ENCODE results near the gene DRAXIN.

Gene DRAXIN

DNA sequence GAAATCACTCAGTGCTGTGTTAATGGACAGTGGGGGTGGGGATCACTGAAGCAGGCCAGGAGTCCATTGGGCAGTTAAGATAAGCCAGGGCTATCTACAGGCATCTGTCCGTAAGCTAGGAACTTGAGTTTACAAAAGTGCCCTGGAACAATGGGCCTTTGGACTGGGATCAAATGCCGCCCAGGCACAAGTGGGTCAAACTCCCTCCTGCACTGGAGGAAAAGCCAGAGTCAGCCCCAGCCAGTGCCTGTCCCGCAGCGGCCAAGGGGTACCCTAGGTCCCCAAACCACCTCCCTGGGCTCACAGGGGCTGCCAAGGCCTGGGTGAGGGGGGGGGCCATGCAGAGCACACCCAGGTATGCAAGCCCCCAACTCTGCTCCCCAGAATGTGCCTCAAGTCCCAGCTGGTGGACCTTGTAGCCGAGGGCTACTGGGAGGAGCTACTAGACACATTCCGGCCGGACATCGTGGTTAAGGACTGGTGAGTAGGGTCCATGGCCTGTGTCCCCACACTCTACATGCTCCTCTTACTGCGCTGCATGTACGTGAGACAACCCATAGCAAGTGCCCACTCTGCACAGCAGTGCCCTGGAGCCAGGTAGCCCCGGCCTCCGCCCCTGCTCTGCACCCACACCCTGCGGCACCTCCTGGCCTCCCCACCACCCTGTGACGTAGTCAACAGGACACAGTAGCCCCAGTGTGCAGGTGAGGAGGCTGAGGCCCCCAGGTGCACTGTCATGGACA, 19.8 kb upstream of the DRAXIN start:
- H3K4me2 ChIP-seq, result no peak overlapping the region
- TF ChIP-seq Cebpa-rat (IDR thresholded peaks at IDR 0.05), result no peak

DNA sequence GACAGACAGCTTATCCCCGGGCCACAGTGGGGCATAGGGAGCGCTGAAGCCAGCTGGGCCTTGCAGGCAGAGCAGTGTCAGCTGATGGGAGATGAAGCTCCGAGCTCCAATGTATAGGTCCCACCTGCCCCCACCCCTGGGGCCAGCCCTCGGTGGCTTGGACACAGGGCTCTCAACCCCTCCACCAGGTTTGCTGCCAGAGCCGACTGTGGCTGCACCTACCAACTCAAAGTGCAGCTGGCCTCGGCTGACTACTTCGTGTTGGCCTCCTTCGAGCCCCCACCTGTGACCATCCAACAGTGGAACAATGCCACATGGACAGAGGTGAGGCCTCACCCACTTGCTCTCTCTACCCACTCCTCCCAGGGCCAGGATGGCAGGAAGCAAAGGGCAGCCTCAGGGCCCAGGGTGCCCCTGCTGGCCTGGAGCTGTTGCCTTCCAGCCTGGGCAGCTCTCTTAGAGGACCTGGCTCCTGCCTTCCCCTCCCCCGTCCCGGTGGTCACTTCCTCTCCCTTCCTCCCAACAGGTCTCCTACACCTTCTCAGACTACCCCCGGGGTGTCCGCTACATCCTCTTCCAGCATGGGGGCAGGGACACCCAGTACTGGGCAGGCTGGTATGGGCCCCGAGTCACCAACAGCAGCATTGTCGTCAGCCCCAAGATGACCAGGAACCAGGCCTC, 18.3 kb upstream of the DRAXIN start:
- H3K4me1 ChIP-seq, result peaks cover 25% of the 10 kb centered on the region
- no peak for TF ChIP-seq Cebpa-rat (IDR thresholded peaks at IDR 0.05)
- no peaks in the 10 kb centered on the region for H3K27me3 ChIP-seq
- H3K27ac ChIP-seq, result no peak overlapping the region
- no peak overlapping the region for H3K4me3 ChIP-seq
- H3K36me3 ChIP-seq, result peaks cover 93% of the 10 kb centered on the region
- H3K9ac ChIP-seq, result no peak overlapping the region
- H3K4me2 ChIP-seq, result no peak overlapping the region
- H3K9me3 ChIP-seq, result no peaks in the 10 kb centered on the region
- H4K20me1 ChIP-seq, result peaks cover 77% of the 10 kb centered on the region

More for the DNA sequence above, 19.8 kb upstream of the DRAXIN start:
- Histone ChIP-seq H3K9ac (no peak overlapping the region), H3K4me3 (no peak overlapping the region), H3K27me3 (no peaks in the 10 kb centered on the region), H4K20me1 (peaks cover 74% of the 10 kb centered on the region), H3K27ac (no peak overlapping the region), H3K36me3 (peaks cover 88% of the 10 kb centered on the region), H3K9me3 (no peaks in the 10 kb centered on the region), H3K4me1 (peaks cover 24% of the 10 kb centered on the region)

DNA sequence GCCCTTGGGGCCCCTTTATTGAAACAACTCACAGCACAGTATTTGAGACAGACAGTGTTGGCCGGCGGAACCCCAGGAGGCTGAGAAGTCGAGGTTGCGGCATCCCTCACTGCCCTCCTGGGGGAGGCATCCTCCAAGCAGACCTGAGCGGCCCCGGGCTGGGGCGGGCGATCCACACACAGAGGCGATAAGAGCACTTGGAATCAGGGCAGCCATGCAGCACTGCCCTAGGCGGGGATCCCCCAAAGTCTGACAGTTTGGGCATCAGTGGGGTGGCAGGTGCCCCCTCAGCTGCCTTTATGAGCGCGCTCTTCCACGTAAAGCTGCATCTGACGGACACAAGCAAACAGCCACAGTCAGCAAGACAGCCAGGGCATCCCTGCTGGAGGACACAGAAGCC, 17.0 kb upstream of the DRAXIN start:
- Histone ChIP-seq H3K4me1 (peaks cover 26% of the 10 kb centered on the region), H3K4me2 (no peak overlapping the region), H3K9ac (no peak overlapping the region), H3K27me3 (no peaks in the 10 kb centered on the region), H3K27ac (no peak overlapping the region), H3K36me3 (peaks cover 88% of the 10 kb centered on the region), H4K20me1 (peaks cover 80% of the 10 kb centered on the region), H3K9me3 (no peaks in the 10 kb centered on the region), H3K4me3 (no peak overlapping the region)
- TF ChIP-seq Cebpa-rat (IDR thresholded peaks at IDR 0.05), result no peak

DNA sequence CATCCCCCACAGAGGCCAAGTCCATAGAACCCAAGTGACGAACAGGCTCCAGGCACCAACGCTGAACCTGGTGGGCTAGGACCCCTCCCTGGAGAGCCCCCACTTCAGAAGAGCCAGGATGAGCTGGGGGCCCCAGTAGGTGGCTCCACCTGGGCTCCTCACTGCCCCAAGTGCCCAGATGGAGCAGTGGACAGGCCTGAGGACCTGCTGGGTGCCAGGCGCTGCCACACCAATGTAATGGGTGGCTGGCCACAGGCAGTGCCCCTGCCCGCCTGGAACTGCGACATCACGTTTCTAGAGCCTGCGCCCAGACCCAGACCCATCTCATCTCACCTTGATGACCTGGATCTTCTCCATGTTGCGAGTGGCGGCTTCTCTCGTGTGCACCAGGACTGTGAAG, 16.2 kb upstream of the DRAXIN start:
- H3K36me3 ChIP-seq, result peaks cover 84% of the 10 kb centered on the region
- no peaks in the 10 kb centered on the region for H3K27me3 ChIP-seq
- H3K9ac ChIP-seq, result no peak overlapping the region
- H3K4me2 ChIP-seq, result no peak overlapping the region
- no peak for TF ChIP-seq Cebpa-rat (IDR thresholded peaks at IDR 0.05)
- H3K4me1 ChIP-seq, result peaks cover 35% of the 10 kb centered on the region
- H3K4me3 ChIP-seq, result no peak overlapping the region
- no peak overlapping the region for H3K27ac ChIP-seq
- H4K20me1 ChIP-seq, result peaks cover 89% of the 10 kb centered on the region
- no peaks in the 10 kb centered on the region for H3K9me3 ChIP-seq

DNA sequence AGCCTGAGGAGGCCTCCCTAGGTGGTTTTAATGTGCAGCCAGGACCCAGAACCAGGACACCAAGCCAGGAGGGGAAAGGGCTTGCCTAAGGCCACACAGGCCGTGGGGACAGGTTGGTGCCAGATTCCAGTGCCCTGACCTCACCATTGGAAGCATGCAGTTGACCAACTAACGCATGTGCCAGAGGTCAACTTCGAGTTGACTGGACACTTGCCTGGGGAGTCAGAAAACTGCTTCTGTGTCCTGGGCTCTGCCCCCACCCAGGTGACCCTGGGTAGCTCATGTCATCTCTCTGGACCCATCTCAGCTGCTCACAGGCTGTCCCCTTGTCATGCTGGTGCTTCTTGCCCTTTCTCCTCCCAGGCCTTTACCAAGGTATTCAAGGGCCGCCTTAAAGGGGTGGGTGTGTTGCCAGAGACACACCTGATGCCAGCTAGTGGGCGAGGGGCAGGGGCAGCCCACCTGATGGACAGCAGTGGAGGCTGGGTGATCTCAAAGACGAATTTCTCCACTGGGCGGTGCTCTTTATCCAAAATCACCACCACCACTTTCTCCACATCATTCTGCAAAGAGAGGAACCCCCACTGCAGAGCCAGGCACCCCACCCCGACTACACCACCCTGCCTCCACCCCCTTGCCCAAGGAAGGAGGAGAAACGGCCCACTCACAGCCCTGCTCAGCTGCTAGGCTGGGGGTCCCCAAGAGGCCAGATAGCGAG, 15.0 kb upstream of the DRAXIN start:
- H3K36me3 ChIP-seq, result peaks cover 73% of the 10 kb centered on the region
- TF ChIP-seq Cebpa-rat (IDR thresholded peaks at IDR 0.05), result no peak
- peaks cover 89% of the 10 kb centered on the region for H4K20me1 ChIP-seq

DNA sequence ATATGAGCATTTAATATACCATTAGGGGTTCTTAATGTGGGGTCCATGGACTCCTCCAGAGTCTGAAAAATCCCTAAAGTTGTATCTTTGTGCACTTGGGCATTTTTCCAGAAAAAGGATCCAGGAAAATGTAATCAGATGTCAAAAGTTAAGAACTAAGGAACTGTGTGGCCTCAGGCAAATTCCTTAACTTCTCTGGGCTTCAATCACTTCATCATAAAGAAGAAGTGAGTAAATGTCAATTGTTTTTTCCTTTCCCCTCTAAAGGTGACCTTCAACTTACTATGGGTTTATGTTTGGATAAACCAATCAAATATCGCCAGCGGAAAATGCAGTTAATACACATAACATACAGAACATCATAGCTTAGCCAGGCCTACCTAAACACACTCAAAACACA, 13.1 kb upstream of the DRAXIN start:
- Histone ChIP-seq H3K27me3 (no peaks in the 10 kb centered on the region), H3K4me2 (peak overlapping the region; percentile 97), H3K27ac (no peak overlapping the region), H3K9me3 (no peaks in the 10 kb centered on the region), H3K9ac (no peak overlapping the region), H4K20me1 (peaks cover 70% of the 10 kb centered on the region), H3K36me3 (peaks cover 54% of the 10 kb centered on the region), H3K4me3 (no peak overlapping the region), H3K4me1 (peaks cover 54% of the 10 kb centered on the region)
- no peak for TF ChIP-seq Cebpa-rat (IDR thresholded peaks at IDR 0.05)

More for the DNA sequence above, 15.0 kb upstream of the DRAXIN start:
- H3K4me3 ChIP-seq, result no peak overlapping the region
- no peaks in the 10 kb centered on the region for H3K27me3 ChIP-seq
- H3K4me2 ChIP-seq, result peak overlapping the region; percentile 97
- 0 out of 2 replicates have a peak overlapping the region, but pooled peaks have one; percentile 46 for H3K27ac ChIP-seq
- H3K9ac ChIP-seq, result no peak overlapping the region
- no peaks in the 10 kb centered on the region for H3K9me3 ChIP-seq
- H3K4me1 ChIP-seq, result peaks cover 35% of the 10 kb centered on the region

DNA sequence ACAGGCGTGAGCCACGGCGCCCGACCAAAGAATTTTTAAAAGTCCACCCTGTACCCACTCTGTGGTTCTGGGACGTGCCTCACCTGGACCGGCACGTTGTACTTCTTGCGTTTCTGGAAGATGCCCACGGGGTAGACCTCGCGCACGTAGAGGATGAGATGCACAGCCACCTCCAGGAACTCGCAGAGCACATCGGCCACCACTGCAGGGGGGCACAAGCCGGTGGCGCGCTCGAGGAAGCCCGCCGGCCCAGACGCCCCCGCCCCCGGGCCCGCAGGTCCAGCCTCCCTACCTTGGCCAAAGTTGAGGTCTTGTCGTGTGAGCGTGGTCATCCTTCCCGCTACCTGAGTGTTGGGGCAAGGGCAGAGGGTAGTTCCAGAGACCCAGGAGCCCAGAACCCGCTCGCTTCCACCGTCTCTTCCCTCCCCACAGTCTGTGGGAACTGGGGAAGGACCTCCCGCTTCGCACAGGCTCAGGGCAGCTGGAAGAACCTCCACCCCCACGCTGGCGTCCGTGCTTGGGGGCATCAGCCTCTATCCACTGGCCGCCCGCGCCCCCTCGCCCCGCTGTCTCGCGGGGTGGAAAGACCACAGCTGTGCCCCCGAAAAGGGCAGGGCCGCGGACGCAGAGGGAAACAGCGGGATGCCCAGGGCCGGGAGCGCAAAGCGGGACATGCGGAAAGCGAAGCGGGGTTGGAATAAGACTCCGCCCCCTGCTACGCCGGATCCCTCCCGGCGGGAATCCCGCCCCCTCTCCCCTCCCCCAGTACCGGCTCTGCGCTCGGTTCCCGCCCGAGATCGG, 11.0 kb upstream of the DRAXIN start:
- Histone ChIP-seq H3K27me3 (no peaks in the 10 kb centered on the region), H4K20me1 (peaks cover 65% of the 10 kb centered on the region), H3K4me2 (peak overlapping the region; percentile 97), H3K27ac (peak overlapping the region; percentile 91), H3K36me3 (peaks cover 40% of the 10 kb centered on the region), H3K9me3 (no peaks in the 10 kb centered on the region), H3K4me1 (peaks cover 74% of the 10 kb centered on the region), H3K4me3 (peak overlapping the region; percentile 97), H3K9ac (peak overlapping the region; percentile 97)
- no peak for TF ChIP-seq Cebpa-rat (IDR thresholded peaks at IDR 0.05)

DNA sequence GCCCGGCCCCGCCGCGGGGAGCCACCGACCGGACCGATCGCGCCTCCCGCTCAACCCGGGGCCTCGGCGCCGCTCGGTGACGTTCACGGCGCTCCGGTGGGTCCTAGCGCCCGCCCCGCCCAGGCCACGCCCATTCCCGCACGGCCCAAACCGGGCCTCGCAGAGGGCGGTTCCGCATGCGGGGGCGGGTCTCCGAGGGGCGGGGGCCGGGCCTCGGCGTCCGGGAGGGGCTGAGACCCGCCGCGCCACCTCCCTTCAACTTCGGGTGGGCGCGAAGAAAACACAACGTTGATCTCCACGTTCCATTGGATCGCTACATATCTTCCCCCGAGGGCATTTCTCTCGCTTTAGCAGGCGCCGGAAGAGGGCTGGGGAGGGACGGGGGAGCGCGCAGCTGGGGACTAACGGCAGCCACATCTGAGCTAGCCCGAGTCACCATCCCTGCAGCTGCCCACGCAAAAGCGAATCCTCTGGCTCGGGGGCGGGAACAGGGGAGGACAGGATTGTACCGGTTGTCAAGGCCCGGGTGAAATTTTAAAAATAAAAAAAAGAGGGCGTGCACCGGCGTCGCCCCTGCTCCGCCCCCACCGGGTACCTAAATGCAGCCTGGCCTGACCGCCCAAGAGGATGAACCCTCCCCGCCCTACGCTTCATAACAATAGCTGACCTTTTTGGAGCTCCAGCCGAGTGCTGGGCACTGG, 10.3 kb upstream of the DRAXIN start, which contains the start of gene MAD2L2:
Gene MAD2L2 (minus strand): TSS at position 78 of the 701 bp plus-strand sequence. CDS start 547 bp downstream, outside the sequence.
- Histone ChIP-seq H3K4me3 (peak within 1 kb of the TSS; percentile 97), H3K27ac (peak within 1 kb of the TSS; percentile 91), H3K4me2 (peak within 1 kb of the TSS; percentile 97), H3K36me3 (peaks cover 38% of the 10 kb centered on the region), H3K9me3 (no peaks in the 10 kb centered on the region), H3K4me1 (peaks cover 82% of the 10 kb centered on the region), H3K27me3 (no peaks in the 10 kb centered on the region), H4K20me1 (peaks cover 60% of the 10 kb centered on the region), H3K9ac (peak within 1 kb of the TSS; percentile 97)
- no peak for TF ChIP-seq Cebpa-rat (IDR thresholded peaks at IDR 0.05)

All from BLaER1 (cell line).